Sciatic nerve (tissue), 2 donors: ENCODE results near the gene TROAP. TPM values are rescaled to one million over a fixed set of nuclear protein-coding genes. Genes with fewer than 3 reads are reported as not detected.

ENCODE experiments used
- ATAC-seq: fragments of 200-7000 bp; cut with Tn5 transposase; one replicate; pipeline ENCODE4 v1.9.1; 2020; ENCODE audit warnings: mild to moderate bottlenecking, moderate library complexity
- DNase-seq: peaks from one replicate; pipeline ENCODE4 v3.0.0-alpha.2; 2020; ENCODE audit warnings: low spot score
- intact Hi-C: fragments of 100-400 bp; cut with DNase I; formaldehyde crosslinking; loops from one replicate; pipeline ENCODE4 v1.14.2; 2022
- total RNA-seq: library from RNA; stranded (reverse); fragmentation: NEBNext Ultra II Directional; extraction: Animal tissue kit (Norgen Biotek cat#: 25700); gene quantifications from one replicate; pipeline ENCODE4 v1.2.1, GENCODE V29; 2021
- donor health status: DM: no; HTN: no; CAD: no.
- donor health status: DM: no; HTN: no; CAD: no.

Gene TROAP
- total RNA-seq, 1 donor from 2014 or later: 0.58 TPM

GRCh38 chr12:49340095-49340870 is 17.2 kb downstream of the TROAP start:
- intact Hi-C loops: no loop called here
- ATAC-seq: no peak
- no peak for DNase-seq

GRCh38 chr12:49340971-49341776 is 18.1 kb downstream of the TROAP start:
- DNase-seq (no peak), ATAC-seq (no peak)
- intact Hi-C loops: no loop called here

GRCh38 chr12:49341777-49342065 is 18.7 kb downstream of the TROAP start:
- ATAC-seq (no peak), DNase-seq (no peak)
- intact Hi-C loops: no loop called here

- DNase-seq: peak; percentile 85
- peak; percentile 61 for ATAC-seq
- intact Hi-C loops: no loop called here
Observed at GRCh38 chr12:49342066-49342913, 19.2 kb downstream of the TROAP start.

GRCh38 chr12:49342914-49343731 is 20.1 kb downstream of the TROAP start:
- intact Hi-C loops: no loop called here
- peak; percentile 12 for ATAC-seq
- DNase-seq: no peak

GRCh38 chr12:49344486-49345050 is 21.5 kb downstream of the TROAP start:
- ATAC-seq (no peak), DNase-seq (no peak)
- intact Hi-C loops: no loop called here

GRCh38 chr12:49345051-49345824 is 22.2 kb downstream of the TROAP start:
- intact Hi-C loops: no loop called here
- no peak for ATAC-seq

GRCh38 chr12:49345825-49346658 is 23.0 kb downstream of the TROAP start:
- ATAC-seq: no peak
- intact Hi-C loops: no loop called here
- no peak for DNase-seq

More at GRCh38 chr12:49345051-49345824, 22.2 kb downstream of the TROAP start:
- no peak for DNase-seq

GRCh38 chr12:49346659-49347310 is 23.7 kb downstream of the TROAP start, which contains the start of gene DNAJC22:
TSS of gene DNAJC22 (plus strand) at chr12:49346888. CDS start at chr12:49348873, 1,985 bp downstream.
- ATAC-seq (no peak), DNase-seq (no peak)
- intact Hi-C loops: no loop called here

GRCh38 chr12:49347311-49348193 is 24.5 kb downstream of the TROAP start:
- intact Hi-C loops: no loop called here
- DNase-seq (no peak), ATAC-seq (peak; percentile 82)

- ATAC-seq (no peak), DNase-seq (no peak)
- intact Hi-C loops: no loop called here
Observed at GRCh38 chr12:49348781-49349180, 25.7 kb downstream of the TROAP start.

- no peak for ATAC-seq
- DNase-seq: no peak
- intact Hi-C loops: no loop called here
Observed at GRCh38 chr12:49349266-49349665, 26.2 kb downstream of the TROAP start.

GRCh38 chr12:49352351-49352750 is 29.3 kb downstream of the TROAP start:
- no peak for DNase-seq
- intact Hi-C loops: no loop called here

GRCh38 chr12:49355913-49356312 is 32.9 kb downstream of the TROAP start:
- no peak for DNase-seq
- ATAC-seq: no peak
- intact Hi-C loops: no loop called here

More at GRCh38 chr12:49352351-49352750, 29.3 kb downstream of the TROAP start:
- no peak for ATAC-seq

- ATAC-seq: no peak
- intact Hi-C loops: no loop called here
- no peak for DNase-seq
Observed at GRCh38 chr12:49357103-49357678, 34.1 kb downstream of the TROAP start.
